ENCODE results near the gene C21orf58. TPM values are rescaled to one million over a fixed set of nuclear protein-coding genes. Genes with fewer than 3 reads are reported as not detected.

C21orf58 gene
- total RNA-seq, 1 donor from 2014 or later: 2.9 TPM

DNA sequence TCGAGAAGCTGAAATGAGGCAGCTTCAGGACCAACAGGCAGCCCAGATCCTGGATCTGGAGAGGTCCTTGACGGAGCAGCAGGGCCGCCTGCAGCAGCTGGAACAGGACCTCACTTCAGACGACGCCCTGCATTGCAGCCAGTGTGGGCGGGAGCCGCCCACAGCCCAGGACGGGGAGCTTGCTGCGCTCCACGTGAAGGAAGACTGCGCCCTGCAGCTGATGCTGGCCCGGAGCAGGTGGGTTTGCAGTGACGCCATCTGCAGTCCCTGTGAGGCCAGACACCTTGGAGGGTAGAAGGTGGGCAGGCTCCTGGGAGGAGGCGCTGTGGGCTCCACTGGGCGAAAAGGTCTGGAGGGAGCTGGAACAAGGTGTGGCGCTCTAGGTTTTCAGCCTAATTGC lies 40.0 kb upstream of the C21orf58 start:
- peaks cover 0 to 45% of the 10 kb centered on the region in 2 donors for H3K36me3 ChIP-seq
- intact Hi-C loops (cut with DNase I): no loop called here
- H3K4me1 ChIP-seq: no peaks in the 10 kb centered on the region
- TF ChIP-seq POLR2A (IDR thresholded peaks at IDR 0.05) (no peak), POLR2AphosphoS5 (IDR thresholded peaks at IDR 0.05; ENCODE audit: insufficient read depth in 1 of 2, low read depth in 1 of 2) (no peak)
- TF ChIP-seq, protein P1, sequence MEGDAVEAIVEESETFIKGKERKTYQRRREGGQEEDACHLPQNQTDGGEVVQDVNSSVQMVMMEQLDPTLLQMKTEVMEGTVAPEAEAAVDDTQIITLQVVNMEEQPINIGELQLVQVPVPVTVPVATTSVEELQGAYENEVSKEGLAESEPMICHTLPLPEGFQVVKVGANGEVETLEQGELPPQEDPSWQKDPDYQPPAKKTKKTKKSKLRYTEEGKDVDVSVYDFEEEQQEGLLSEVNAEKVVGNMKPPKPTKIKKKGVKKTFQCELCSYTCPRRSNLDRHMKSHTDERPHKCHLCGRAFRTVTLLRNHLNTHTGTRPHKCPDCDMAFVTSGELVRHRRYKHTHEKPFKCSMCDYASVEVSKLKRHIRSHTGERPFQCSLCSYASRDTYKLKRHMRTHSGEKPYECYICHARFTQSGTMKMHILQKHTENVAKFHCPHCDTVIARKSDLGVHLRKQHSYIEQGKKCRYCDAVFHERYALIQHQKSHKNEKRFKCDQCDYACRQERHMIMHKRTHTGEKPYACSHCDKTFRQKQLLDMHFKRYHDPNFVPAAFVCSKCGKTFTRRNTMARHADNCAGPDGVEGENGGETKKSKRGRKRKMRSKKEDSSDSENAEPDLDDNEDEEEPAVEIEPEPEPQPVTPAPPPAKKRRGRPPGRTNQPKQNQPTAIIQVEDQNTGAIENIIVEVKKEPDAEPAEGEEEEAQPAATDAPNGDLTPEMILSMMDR (IDR thresholded peaks at IDR 0.05): no peak
- H3K4me3 ChIP-seq: no peak overlapping the region
- H3K9me3 ChIP-seq: no peaks in the 10 kb centered on the region
- DNase-seq (ENCODE audit: extremely low spot score in 2 of 2): no peak
- no peak overlapping the region for H3K27ac ChIP-seq
- H3K27me3 ChIP-seq: no peaks in the 10 kb centered on the region

DNA sequence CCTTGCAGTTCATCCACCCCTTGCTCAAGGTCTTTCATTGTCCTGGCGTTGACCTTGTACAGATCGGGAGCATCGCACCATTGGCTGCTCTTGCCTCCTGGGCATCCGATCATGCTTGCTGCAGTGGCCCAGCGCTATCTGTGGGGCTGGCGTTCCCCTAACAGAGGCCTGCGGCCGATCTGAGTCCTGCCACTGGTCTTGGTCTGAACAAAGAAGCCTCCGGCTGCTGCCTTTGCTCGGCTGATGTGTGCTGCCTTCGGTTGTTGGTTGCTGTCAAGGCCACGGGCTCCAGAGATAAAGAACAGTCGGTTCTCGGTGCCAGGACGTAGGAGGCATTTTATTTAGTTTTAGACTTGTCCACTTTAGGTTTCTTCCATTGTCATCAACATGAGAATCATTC lies 39.3 kb upstream of the C21orf58 start:
- Histone ChIP-seq H3K27ac (no peak overlapping the region), H3K4me3 (no peak overlapping the region), H3K9me3 (no peaks in the 10 kb centered on the region), H3K36me3 (peaks cover 0 to 45% of the 10 kb centered on the region in 2 donors), H3K4me1 (no peaks in the 10 kb centered on the region), H3K27me3 (no peaks in the 10 kb centered on the region)
- TF ChIP-seq, protein P1 (IDR thresholded peaks at IDR 0.05): no peak
- TF ChIP-seq POLR2A (IDR thresholded peaks at IDR 0.05) (no peak), POLR2AphosphoS5 (IDR thresholded peaks at IDR 0.05; ENCODE audit: insufficient read depth in 1 of 2, low read depth in 1 of 2) (no peak)
- intact Hi-C loops (cut with DNase I): no loop called here
- DNase-seq (ENCODE audit: extremely low spot score in 2 of 2): no peak

GRCh38 chr21:46361935-46362334 lies 38.3 kb upstream of the C21orf58 start:
- intact Hi-C loops (cut with DNase I): no loop called here
- Histone ChIP-seq H3K4me1 (no peaks in the 10 kb centered on the region), H3K9me3 (no peaks in the 10 kb centered on the region), H3K36me3 (peaks cover 0 to 43% of the 10 kb centered on the region in 2 donors), H3K27ac (no peak overlapping the region), H3K27me3 (no peaks in the 10 kb centered on the region), H3K4me3 (no peak overlapping the region)
- DNase-seq (ENCODE audit: extremely low spot score in 2 of 2): no peak
- TF ChIP-seq POLR2AphosphoS5 (IDR thresholded peaks at IDR 0.05; ENCODE audit: insufficient read depth in 1 of 2, low read depth in 1 of 2): no peak
- no peak for TF ChIP-seq POLR2A (IDR thresholded peaks at IDR 0.05)
- TF ChIP-seq, protein P1 (IDR thresholded peaks at IDR 0.05): no peak

DNA sequence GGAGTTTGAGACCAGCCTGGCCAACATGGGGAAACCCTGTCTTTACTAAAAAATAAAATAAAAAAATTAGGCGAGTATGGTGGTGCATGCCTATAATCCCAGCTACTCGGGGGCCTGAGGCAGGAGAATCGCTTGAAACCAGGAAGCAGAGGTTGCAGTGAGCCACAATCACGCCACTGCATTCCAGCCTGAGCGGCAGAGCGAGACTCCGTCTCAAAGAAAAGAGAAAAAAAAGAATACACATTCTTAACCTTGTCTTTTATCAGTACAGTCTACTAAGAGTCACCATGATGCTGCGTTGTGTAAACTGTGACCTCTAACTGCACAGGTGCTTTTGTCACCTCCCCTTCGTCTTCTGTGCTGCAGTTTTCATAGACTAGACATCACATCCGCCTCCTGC lies 37.5 kb upstream of the C21orf58 start:
- no peaks in the 10 kb centered on the region for H3K4me1 ChIP-seq
- peaks cover 0 to 43% of the 10 kb centered on the region in 2 donors for H3K36me3 ChIP-seq
- H3K9me3 ChIP-seq: no peaks in the 10 kb centered on the region
- intact Hi-C loops (cut with DNase I): no loop called here
- H3K27me3 ChIP-seq: no peaks in the 10 kb centered on the region
- no peak overlapping the region for H3K4me3 ChIP-seq
- TF ChIP-seq POLR2AphosphoS5 (IDR thresholded peaks at IDR 0.05; ENCODE audit: insufficient read depth in 1 of 2, low read depth in 1 of 2) (no peak), POLR2A (IDR thresholded peaks at IDR 0.05) (no peak)
- TF ChIP-seq, protein P1 (IDR thresholded peaks at IDR 0.05): no peak
- DNase-seq (ENCODE audit: extremely low spot score in 2 of 2): no peak
- no peak overlapping the region for H3K27ac ChIP-seq

GRCh38 chr21:46357684-46358425 lies 34.2 kb upstream of the C21orf58 start:
- intact Hi-C loops (cut with DNase I): no loop called here
- TF ChIP-seq POLR2AphosphoS5 (IDR thresholded peaks at IDR 0.05; ENCODE audit: insufficient read depth in 1 of 2, low read depth in 1 of 2): no peak
- TF ChIP-seq, protein P1 (IDR thresholded peaks at IDR 0.05): no peak
- TF ChIP-seq POLR2A (IDR thresholded peaks at IDR 0.05): no peak
- Histone ChIP-seq H3K9me3 (no peaks in the 10 kb centered on the region), H3K27ac (no peak overlapping the region), H3K36me3 (peaks cover 0 to 53% of the 10 kb centered on the region in 2 donors), H3K4me1 (no peaks in the 10 kb centered on the region), H3K4me3 (no peak overlapping the region), H3K27me3 (no peaks in the 10 kb centered on the region)
- DNase-seq (ENCODE audit: extremely low spot score in 2 of 2): no peak
